Stomach (tissue), 9 donors: Measurements from ENCODE around the gene PSMD4. TPM values are rescaled to one million over a fixed set of nuclear protein-coding genes. Genes with fewer than 3 reads are reported as not detected.

Experiments used
- DNase-seq, 2 donors: peaks; one replicate each; pipeline versions ENCODE4 v3.0.0 to v3.0.0-alpha.2; 2013 to 2019
- H3K27ac ChIP-seq, 5 donors: fragments of 200-600 bp in 4 of 5; sonication (generic) in 4 of 5; one replicate each; pipeline ENCODE4 v1.5.1; 2013 to 2019; ENCODE audit warnings: mild to moderate bottlenecking in 1 of 5, moderate library complexity in 1 of 5
- H3K27me3 ChIP-seq, 3 donors: fragments of 200-600 bp; sonication (generic); one replicate each; pipeline ENCODE4 v1.5.1; 2017 to 2019; ENCODE audit warnings: mixed run types in 1 of 3
- H3K36me3 ChIP-seq, 4 donors: fragments of 200-600 bp; sonication (generic); 1 replicate in 3 of 4; 2 replicates in 1 of 4; pipeline ENCODE4 v1.5.1; 2016 to 2019
- H3K4me1 ChIP-seq, 4 donors: fragments of 200-600 bp; sonication (generic); one replicate each; pipeline ENCODE4 v1.5.1; 2016 to 2019
- H3K4me3 ChIP-seq, 4 donors: fragments of 200-600 bp; sonication (generic) in 3 of 4; one replicate each; pipeline ENCODE4 v1.5.1; 2016 to 2019; ENCODE audit warnings: mild to moderate bottlenecking in 1 of 4
- H3K9me3 ChIP-seq, 4 donors: fragments of 200-600 bp; sonication (generic); one replicate each; pipeline ENCODE4 v1.5.1; 2016 to 2019
- CTCF ChIP-seq, 7 experiments: fragments of 450-650 bp in 4 of 7; fragments of 200-600 bp in 3 of 7; sonication (generic) in 3 of 7; IDR thresholded peaks; one replicate each; pipeline ENCODE4 v1.5.1; 2016 to 2019; ENCODE audit warnings: antibody characterized with exemption in 7 of 7, control low read depth in 2 of 7, mild to moderate bottlenecking in 1 of 7
- EP300 ChIP-seq: sonication (generic); formaldehyde crosslinking; IDR thresholded peaks from one replicate; pipeline ENCODE4 v1.6.1; 2017; ENCODE audit warnings: antibody characterized with exemption
- POLR2A ChIP-seq, 4 donors: fragments of 450-650 bp; IDR thresholded peaks; one replicate each; pipeline ENCODE4 v1.6.1; 2016; ENCODE audit warnings: antibody characterized with exemption in 4 of 4, control low read depth in 2 of 4, mild to moderate bottlenecking in 1 of 4, moderate library complexity in 1 of 4
- POLR2AphosphoS5 ChIP-seq, 3 donors: sonication (generic); formaldehyde crosslinking; IDR thresholded peaks; one replicate each; pipeline ENCODE4 v1.6.1; 2016; ENCODE audit warnings: antibody characterized with exemption in 3 of 3
- WGBS, 5 donors: extraction: QIAGEN DNeasy Blood & Tissue Kit in 3 of 5; methylation state at CpG; one replicate each; pipeline versions ENCODE4 v1.1.5 to v1.1.7; 2013 to 2018; 5-methylcytosine and 5-hydroxymethylcytosine counted together
- intact Hi-C: fragments of 100-400 bp; cut with DNase I; formaldehyde crosslinking; loops from one replicate; pipeline ENCODE4 v1.15.1; 2023; ENCODE audit warnings: low total_unique reads
- polyA plus RNA-seq, 3 donors: library from polyadenylated mRNA; stranded (reverse); fragments of 200-250 nt; gene quantifications; one replicate each; pipeline ENCODE4 v1.2.3, GENCODE V29; 2013
- total RNA-seq, 5 donors: library from RNA; depleted of rRNA; stranded (reverse); fragments of >200 nt; gene quantifications; one replicate each; pipeline versions ENCODE4 v1.1.0 to v1.2.3, GENCODE V29; 2014 to 2016
- donor health status: healthy with polysubstance abuse.
- donor health status: Bipolar disorder and iron deficiency.
- donor health status: healthy.

PSMD4 gene
- total and polyA plus RNA-seq, 8 donors: 81.3 to 234 (median 151) TPM

DNA sequence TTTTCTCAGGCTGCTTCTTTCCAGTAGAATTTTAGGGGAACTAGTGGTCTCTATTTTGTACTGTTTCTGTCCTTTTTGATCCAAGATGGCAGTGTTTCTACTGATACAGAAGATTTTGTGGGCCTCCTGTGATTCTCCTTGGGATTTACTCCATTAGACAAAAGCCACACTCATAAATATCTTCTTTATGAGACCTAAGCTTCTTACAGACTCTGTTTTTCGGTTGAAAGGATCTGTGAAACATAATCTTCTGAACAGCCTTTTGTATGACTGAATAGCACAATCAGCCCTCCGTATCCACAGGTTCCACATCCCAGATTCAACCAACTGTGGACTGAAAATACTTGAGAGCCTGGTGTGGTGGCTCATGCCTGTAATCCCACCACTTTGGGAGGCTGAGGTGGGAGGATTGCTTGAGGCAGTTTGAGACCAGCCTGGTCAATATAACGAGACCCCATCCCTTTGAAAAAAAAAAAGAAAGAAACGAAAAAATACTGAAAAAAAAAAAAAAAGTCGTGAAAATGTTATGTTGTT lies 10.8 kb upstream of the PSMD4 start:
- WGBS, 5 donors: 78 to 92% (median 86%) methylated on average over 5 of the region's 5 CpGs
- Histone ChIP-seq H3K36me3 (peaks cover 73 to 100% (median 100%) of the 10 kb centered on the region in 4 donors), H3K9me3 (no peaks in the 10 kb centered on the region), H3K27me3 (no peaks in the 10 kb centered on the region), H3K27ac (no peak overlapping the region), H3K4me1 (no peaks in the 10 kb centered on the region), H3K4me3 (no peak overlapping the region)
- no peak for DNase-seq
- intact Hi-C loops: loop anchor here (10.0 kb wide), 1 partner anchor 69 kb away; the partner anchor contains the start of gene TMOD4
- no peak for TF ChIP-seq CTCF (IDR thresholded peaks at IDR 0.05)
- no peak for TF ChIP-seq POLR2A (IDR thresholded peaks at IDR 0.05)
- no peak for TF ChIP-seq POLR2AphosphoS5 (IDR thresholded peaks at IDR 0.05)
- TF ChIP-seq EP300: no peak

GRCh38 chr1:151246786-151247185 lies 7.7 kb upstream of the PSMD4 start:
- H3K36me3 ChIP-seq: peaks cover 55 to 84% (median 83%) of the 10 kb centered on the region in 4 donors
- no peak for TF ChIP-seq POLR2A (IDR thresholded peaks at IDR 0.05)
- TF ChIP-seq CTCF (IDR thresholded peaks at IDR 0.05): no peak
- no peak for TF ChIP-seq EP300
- no peak for TF ChIP-seq POLR2AphosphoS5 (IDR thresholded peaks at IDR 0.05)

DNA sequence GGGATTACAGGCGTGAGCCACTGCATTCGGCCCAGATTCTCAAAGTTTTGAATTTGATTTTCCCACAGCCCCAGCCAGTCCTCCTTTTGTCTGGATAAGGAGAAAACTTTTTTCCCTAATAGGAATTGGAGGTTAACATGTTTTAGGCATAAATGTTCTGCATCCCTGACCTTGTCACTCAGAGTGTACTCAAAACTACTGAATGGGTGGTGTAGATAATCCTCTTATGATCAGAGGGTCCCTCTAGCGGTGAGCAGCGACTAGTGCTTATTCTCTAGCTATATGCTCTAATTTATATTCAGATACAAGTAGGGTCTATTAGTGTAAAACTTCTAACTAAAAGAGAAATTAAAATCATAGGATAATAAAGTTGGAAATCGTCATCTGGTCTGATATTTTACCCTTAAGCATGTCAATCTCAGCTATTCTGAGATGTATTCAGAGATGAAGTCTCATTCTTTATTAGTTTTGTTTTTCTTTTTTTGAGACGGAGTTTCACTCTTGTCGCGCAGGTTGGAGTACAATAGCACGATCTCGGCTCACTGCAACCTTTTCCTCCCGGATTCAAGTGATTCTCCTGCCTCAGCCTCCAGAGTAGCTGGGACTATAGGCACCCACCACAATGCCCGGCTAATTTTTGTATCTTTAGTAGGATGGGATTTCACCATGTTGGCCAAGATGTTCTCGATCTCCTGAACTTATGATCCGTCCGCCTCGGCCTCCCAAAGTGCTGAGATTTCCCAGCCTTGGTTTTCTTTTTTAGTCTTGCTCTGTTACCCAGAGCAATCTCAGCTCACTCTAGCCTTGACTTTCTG lies 2.7 kb upstream of the PSMD4 start:
- Histone ChIP-seq H3K9me3 (no peaks in the 10 kb centered on the region), H3K36me3 (peaks cover 26 to 33% (median 32%) of the 10 kb centered on the region in 4 donors), H3K27me3 (no peaks in the 10 kb centered on the region), H3K27ac (no peak overlapping the region), H3K4me3 (no peak overlapping the region), H3K4me1 (peaks cover 12 to 29% (median 24%) of the 10 kb centered on the region in 4 donors)
- peak; percentile 82 to 88 for DNase-seq
- intact Hi-C loops: no loop called here
- TF ChIP-seq CTCF (IDR thresholded peaks at IDR 0.05): peak in 5 of 7 experiments; percentile 71 to 83 (median 76)
- peak in 1 of 3 donors; percentile 53 for TF ChIP-seq POLR2AphosphoS5 (IDR thresholded peaks at IDR 0.05)
- TF ChIP-seq EP300: no peak
- no peak for TF ChIP-seq POLR2A (IDR thresholded peaks at IDR 0.05)
- WGBS, 5 donors: 62 to 68% (median 64%) methylated on average over 16 of the region's 16 CpGs

More at GRCh38 chr1:151246786-151247185, 7.7 kb upstream of the PSMD4 start:
- H3K27ac ChIP-seq: no peak overlapping the region
- no peak overlapping the region for H3K4me3 ChIP-seq
- no peaks in the 10 kb centered on the region for H3K27me3 ChIP-seq
- no peaks in the 10 kb centered on the region for H3K9me3 ChIP-seq
- H3K4me1 ChIP-seq: peaks cover 0 to 6% (median 3%) of the 10 kb centered on the region in 4 donors
- DNase-seq: no peak
- intact Hi-C loops: loop anchor here (10.0 kb wide), 1 partner anchor 72 kb away; the partner anchor contains the start of gene TMOD4
- 79 to 95% (median 87%) methylated on average over 2 of the region's 2 CpGs for WGBS, 5 donors

DNA sequence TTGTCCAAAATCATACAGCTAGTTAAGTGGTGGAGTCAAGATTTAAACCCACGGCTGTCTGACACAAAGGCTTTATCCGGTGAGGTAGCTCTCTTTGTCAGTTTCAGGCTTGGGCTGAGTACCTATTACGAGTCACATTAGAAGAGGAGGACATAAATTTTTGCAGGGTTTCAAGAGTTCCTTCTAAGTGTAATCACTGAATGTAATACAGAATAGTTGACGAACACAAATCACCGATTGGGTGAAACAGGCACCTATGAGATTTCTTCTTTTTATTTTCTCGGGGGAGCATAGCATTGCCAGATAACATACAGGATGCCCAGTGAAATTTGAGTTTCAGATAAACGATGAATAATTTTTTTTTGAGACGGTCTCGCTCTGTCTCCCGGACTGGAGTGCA lies 847 bp downstream of the PSMD4 start:
- Histone ChIP-seq H3K9me3 (no peaks in the 10 kb centered on the region), H3K4me1 (peaks cover 16 to 53% (median 33%) of the 10 kb centered on the region in 4 donors), H3K4me3 (peak overlapping the region; percentile 88 to 99 (median 90)), H3K27me3 (no peaks in the 10 kb centered on the region), H3K36me3 (peaks cover 0 to 7% (median 0%) of the 10 kb centered on the region in 4 donors), H3K27ac (peak overlapping the region in 4 of 5 donors; percentile 91 to 97 (median 93))
- intact Hi-C loops: no loop called here
- peak in 1 of 2 donors; percentile 7 for DNase-seq
- TF ChIP-seq POLR2A (IDR thresholded peaks at IDR 0.05): no peak
- no peak for TF ChIP-seq POLR2AphosphoS5 (IDR thresholded peaks at IDR 0.05)
- TF ChIP-seq EP300: no peak
- no peak for TF ChIP-seq CTCF (IDR thresholded peaks at IDR 0.05)
- WGBS, 5 donors: 14 to 36% (median 17%) methylated on average over 10 of the region's 10 CpGs
